NCI-H446 treated with DMSO at 0.1 percent for 48 hours (cell line): ENCODE measurements around the gene ZMIZ1.

Source experiments
- DNase-seq: peaks from one replicate; lab custom pipeline; 2025; lab: John Stamatoyannopoulos, UW

The ZMIZ1 gene

DNA sequence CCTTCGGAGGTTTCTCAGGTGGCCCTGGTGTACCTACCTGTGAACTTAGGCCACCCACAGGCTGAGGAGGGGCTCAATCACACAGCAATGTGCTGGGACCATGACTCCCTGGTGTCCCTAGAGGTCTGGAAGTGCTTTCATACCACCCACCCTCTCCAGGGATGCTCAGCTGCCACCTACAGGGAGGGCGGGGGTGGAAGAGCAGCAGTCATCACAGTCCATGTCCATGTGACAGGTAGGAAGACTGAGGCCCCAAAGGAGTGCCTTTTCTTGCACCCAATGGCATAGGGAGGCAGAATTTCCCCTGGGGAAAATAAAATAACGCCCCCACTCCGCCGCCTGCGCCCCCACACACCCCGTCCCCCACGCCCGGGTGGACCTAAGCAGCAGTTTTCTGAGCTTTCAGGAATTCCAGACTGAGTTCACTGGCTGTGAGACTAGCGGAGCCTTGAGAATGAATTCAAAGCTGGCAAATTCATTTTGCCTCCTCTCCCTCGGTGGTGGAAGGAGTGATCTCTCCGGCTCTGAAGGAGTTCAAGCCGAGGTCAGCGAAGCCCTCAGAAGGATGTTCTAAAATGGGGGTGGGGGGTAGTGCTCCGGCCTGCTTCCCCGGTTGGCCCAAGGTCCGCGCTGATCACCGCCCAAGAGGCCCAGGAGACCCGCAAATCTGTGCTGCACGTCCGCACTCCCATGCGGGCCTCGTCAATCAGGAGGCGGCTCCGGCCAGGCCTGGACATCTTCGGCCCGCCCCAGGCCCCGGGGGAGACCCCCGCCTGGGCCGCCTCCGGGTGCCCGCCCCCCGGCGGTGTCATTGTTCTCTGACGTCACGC, 2.1 kb upstream of the ZMIZ1 start:
- DNase-seq = no peak

DNA sequence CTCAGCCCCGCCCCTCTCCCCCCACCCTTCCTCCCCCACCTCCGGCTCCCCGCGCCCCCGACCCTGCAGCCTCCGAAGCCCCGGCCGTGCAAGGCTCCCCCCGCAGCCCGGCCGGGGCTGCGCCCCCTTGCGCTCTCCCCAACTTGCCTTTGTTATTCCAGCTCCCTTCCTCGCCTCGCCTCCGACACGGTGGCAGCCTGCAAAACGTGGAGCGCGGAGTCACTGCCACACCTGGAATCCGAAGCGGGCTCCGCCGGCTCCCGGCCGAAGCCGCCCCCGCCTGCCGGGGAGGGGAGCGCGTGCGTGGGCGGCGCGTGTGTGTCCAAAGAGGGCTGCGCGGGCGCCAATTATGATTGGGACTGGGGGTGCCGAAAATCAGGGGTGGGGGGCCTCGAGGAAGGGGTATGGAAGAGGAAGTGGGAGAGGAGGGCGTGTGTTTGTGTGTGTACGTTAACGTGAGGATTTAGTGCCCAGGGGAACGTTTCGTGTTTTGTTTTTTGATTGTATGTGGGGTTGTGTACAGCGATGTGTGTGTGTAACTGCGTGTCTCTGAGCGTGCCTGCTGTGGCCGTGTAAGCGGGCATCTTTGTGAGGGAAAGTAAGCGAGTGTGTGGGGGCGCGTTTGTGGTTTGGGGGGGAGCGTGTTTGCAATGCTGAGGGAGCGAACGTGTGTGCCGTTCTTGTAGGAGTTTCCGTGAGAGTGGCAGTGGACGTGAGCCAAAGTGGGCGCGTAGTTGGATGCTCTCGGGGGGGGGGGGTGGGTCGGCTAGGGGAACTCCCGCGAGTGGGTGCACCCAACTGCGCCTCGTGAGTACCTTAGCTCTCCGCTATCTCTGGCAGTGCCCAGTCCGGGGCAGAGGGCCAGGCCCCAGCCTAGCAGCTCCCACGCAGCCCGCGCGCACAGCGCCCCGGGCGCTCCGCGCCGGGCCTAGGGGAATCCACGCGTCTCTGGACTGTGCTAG, 1.2 kb upstream of the ZMIZ1 start:
- peak; percentile 46 for DNase-seq

DNA sequence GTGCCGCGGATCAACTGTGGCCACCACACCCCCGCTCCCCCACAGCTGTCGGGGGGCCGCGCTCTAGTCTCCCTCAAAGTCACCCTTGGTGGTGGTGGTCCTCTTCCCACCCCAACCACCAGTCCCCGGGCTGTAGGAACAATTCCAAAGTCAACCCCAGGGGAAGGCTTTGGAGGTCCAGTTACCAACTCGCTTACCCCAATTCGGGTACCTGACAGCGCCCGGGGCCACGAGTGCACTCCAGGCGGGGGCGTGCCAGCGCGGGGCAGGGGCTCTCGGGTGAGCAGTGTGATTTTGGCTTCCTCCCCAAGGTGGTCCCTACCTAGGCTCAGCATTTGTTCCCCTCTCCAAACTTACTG, 584 bp upstream of the ZMIZ1 start:
- DNase-seq = no peak

DNA sequence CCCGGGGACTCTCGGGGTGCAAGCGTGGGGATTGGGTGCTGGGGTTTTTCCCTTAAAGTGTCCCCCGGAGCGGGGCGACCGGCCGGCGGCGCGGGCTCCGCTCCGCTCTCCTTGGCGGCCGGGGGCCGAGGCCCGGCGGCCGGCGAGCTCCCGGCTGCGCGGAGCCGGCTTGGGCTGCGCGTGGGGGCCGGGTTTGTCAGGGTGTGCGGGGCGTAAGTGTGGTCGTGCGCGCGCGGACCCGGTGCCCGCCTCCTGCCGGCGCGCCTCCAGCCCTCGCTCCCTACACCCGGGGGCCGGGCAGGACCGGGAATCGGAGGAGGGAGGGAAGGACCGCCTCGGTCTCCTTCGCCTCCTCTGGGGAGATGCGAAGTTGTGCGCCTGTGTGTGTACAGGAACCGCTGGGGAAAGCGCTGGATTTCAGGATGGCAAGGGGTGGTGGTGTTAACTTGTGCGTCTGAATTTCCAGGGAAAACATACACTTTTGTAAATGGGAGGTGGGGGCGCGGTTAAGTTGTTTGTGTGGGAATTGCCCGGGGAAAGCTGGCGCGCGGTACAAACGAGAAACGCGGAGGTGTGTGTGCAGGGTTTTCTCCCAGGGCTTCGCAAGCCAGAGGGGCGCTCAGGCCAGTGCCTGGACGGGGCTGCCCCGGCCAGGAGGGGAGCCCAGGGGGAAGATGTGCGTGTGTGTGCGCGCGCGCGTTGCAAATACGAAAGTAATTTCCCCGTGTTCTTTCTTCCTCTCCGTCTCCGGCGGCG, 737 bp downstream of the ZMIZ1 start:
- no peak for DNase-seq

DNA sequence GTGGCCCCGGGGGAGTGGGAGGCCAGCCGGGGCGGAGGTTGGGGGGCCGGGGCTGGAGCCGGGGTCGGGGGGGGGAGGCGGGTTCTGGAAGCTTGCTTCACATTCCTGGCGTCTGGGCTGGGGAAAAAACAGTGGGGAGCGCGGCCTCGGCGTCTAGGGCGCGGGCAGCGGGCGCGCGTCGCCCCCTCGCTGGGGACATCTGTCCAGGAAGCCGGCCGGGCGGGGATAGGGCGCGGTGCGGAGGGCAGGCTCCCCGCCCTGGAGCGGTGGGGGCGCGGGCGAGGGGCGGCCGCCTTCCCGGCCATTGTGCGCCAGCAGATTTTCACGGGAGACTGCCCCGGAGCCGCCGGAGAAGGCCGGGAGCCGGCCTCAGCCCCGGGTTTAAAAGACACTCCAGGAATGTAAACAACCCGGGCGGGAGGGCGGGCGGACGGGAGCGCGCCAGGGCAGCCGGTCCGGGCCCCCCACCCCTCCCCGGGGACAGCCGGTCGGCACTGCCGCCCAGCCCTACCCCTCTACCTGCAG, 1.4 kb downstream of the ZMIZ1 start:
- DNase-seq = peak; percentile 15

DNA sequence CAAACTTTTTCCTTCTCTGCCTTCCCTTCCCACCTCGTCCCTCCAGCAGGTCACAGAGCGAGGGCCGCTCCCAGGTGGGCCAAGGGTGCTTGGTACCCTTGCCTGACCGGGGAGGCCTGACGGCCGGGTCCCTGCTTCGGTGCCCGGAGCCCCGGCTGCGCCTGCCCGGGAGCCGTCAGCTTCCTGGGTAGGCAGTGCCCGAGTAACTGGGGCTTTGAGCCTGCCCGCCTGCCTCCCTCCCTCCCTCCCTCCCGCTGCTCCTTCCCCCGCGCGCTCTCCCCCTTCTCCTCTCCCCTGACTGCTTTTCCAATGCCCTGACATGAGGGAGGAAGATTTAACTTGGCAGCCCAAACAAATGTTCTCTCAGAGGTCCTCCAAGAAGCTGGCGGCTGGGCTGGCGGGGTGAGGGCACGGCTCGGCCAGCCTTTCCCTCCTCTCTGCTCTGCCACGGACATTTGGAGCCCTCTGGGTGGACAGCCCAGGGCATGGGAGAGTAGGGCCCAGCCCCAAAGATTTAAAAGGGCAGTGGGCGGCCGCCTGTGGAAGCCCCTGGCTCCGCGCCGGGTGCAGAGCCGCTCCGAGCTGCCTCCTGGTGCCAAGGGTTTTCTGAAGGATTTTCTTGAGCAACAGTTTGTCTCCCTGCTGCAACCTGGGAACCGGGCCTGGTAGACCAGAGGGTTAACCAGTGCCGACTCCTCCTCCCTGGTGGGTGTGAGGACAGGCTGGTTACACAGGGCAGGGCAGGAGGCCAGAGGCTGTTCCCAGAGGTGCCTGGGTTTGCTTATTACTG, 2.0 kb downstream of the ZMIZ1 start:
- DNase-seq = peak; percentile 74

DNA sequence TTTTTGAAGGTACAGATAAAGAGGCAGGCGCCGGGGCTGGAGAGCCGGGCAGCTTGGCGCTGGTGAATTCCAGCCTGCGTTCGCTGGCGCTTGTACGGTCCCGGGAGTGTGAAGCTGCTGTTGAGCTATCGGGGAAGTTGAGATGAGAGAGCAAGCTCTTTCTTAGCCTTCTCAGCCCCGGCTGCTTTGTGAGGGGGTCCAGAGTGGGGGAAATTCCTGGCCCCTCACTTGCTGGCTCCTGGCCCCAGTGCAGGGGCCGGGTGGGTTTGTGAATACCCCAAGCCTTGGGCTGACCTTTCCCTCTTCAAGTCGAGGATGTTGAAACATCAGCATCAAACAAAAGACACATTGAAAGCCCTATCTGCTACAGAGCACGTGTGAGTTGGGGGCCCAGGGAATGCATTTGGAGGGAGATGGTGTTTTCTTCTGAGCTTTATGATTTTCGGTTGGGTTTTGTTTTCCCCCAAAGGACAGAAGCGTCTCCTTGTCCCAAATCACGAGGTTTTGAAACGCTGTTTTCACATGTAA, 2.7 kb downstream of the ZMIZ1 start:
- DNase-seq = no peak

DNA sequence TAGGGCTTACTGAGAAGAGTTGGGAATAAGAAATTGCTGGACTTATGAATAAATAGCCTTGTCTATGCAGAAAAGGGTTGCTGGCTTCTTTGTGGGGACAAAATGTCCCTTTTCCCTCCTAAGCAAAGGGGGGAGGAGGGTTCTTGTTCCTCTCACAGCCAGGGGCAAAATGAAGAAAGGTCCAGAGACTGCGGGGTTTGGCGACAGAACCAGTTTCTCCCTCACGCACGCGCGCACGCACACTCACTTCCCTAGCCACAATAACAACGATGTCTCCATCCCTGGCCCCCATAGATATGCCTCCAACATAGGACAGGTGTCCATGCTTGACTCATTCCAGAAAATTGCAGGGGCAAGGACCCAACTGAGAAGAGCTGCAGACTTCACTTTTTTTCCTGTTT, 3.3 kb downstream of the ZMIZ1 start:
- no peak for DNase-seq

DNA sequence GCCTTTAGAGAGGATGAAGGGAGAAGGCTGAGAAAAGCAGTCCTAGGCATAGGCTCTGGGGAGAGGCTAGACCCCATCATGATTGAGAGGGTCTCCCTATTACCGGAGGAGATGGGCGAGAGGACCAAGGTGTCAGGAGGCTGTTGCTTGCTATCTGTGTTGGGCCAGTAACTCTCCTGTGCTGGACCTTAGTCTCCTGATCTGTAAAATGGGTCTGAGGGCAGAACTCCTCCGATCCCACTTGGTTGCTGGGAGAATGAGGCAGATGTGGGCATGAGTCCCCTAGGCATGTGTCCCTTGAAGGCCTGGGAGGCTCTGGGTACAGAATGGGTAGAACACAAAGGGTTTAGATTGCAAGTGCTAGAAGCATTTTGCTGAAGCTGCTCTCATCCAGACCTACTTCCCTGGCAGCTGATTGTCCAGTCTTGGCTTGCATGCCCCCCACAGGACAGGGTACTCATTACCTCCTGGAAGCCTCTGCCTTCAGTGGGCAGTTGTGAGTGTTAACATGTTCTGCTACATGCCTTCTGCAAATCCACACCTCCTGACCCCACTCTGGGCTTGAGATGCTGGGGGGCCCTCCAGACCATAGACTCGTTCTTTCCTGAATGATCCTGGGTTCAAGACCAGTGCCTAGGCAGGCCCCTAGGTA, 4.4 kb downstream of the ZMIZ1 start:
- no peak for DNase-seq

DNA sequence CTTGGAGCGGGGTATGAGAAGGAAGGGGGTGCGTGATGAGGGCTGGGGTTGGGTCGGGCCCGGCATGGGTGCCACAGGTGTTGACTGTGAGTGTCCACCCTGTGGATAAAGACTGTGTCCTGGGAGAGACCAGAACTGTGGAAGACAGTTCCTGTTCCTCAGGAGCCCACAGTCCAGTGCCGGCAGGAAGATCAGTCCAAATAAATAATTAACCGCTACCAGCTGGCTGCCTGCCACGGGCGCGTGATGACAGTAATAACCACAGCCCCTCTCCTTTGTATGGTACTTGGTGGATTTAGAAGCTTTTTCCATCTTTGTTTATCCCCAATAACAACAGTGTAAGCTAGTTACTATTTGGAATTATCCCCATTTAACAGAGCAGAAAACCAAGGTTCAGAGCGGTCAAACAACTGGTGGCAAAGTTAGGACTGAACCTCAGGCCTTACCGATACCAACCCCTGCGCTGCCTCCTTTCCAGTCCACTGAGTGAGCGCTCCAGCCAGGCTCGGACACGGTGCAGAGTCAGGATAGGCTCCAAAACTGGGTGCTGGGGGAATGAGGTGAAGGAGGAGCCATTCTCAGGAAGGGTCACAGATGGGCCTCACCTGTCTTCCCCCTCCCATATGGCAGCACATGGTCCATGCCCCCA, 5.1 kb downstream of the ZMIZ1 start:
- DNase-seq = no peak

DNA sequence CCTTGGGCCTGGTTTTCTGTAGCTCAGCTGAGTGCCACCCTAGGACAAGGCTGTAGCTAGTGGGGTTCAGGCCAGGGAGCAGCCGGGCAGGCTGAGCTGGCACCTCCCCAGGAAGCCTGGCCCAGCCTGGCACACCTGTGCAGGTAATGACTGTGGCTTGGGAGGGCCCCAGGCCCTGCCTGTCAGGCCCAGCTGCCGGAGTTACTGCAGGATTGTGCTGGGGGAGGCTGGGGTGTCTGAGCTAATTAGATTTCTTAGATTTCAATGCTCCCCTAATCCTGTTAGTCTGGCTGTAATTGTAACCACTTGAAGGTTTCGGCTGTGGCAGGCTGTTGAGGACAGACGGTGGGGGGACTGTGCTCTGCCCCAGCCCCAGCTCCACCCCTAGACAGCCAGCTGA, 6.0 kb downstream of the ZMIZ1 start:
- no peak for DNase-seq

DNA sequence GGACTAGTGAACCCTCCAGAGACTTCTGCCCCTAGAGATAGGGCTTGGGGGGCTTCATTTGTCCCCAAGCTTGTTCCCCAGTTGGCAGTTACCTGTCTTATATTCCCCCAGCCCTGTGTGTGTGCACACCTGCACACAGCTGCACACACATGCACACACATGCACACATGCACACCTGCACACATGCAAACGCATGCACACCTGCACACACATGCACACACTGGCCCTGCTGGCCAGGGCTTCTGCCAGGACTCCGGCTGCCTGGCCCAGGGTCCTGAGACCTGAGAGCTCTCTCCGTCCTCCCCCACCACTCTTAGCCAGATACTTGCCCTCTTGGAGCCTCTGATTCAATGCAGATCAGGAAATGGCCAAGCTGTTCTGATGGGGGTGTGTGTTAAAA, 6.7 kb downstream of the ZMIZ1 start:
- no peak for DNase-seq

DNA sequence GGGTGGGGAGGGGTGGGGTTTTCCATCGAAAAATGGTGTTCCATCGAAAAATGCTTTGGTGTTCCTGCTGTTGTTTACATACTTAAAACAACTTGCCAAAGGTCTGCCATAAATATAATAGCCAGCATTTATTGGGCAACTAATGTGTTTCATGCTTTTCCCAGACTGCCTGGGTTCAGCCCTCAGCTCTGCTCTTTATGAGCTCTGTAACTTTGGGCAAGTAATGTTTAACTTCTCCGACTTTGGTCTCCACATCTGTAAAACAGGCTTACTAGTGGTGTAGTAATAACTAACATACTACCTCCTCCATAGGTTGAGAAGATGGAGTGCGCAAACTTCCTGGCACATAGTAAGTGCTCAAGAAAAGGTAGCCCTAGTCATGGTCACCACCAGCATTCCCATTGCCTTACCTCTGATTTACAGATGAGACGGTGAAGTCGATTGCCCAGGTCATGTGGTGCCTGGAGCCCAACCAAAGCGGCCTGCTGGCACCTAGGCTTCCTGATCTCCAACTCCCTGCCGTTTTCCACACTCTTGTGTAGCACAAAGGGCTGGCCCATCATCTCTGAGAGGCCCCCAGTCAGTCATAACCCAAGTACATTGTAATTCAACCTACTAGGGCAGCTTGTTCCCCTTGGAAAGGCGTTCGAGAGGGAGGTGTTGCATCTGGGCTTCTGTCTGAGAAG, 8.9 kb downstream of the ZMIZ1 start:
- no peak for DNase-seq

DNA sequence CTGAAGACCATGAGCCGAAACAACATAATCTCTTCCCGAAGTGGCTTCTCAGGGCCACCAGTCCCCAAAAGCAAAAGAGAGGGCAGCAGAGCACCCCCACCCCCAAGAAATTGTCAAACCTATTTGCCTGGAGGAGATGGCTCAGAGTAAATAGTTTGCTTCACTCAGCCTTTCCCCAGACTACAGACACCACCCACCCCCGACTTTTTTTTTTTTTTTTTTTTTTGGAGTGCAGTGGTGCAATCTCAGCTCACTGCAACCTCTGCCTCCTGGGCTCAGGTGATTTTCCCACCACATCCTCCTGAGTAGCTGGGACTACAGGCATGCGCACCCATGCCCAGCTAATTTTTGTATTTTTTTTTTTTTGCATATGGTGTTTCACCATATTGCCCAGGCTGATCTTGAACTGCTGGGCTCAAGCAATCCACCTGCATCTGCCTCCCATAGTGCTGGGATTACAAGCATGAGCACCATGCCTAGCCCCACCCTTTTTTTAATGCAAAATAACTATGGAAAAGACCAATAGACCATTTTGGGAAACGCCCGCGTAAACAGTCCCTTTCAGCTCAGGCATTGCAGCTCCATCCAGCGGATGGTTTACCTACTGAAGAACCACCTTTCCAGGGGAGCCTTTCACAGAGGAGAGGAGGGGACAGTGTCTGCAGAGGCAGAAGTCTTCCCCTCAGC, 9.7 kb downstream of the ZMIZ1 start:
- DNase-seq = no peak

DNA sequence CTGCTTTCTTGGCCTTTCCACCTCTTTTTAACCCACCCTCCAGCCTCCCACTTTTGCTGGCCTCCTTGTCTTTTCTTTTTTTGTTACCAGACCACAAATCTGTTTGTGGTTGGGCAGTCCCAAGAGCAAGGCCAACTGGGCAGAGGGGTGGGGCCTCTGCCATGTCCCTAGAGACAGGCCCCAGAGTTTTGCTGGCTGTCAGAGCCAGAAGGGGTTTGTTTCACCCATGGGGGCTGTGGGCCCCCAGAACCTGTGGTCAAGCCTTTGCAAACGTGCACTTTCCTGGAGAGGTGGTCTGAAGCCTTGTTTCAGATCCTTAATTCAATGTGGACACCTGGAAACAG, 10.3 kb downstream of the ZMIZ1 start:
- no peak for DNase-seq

DNA sequence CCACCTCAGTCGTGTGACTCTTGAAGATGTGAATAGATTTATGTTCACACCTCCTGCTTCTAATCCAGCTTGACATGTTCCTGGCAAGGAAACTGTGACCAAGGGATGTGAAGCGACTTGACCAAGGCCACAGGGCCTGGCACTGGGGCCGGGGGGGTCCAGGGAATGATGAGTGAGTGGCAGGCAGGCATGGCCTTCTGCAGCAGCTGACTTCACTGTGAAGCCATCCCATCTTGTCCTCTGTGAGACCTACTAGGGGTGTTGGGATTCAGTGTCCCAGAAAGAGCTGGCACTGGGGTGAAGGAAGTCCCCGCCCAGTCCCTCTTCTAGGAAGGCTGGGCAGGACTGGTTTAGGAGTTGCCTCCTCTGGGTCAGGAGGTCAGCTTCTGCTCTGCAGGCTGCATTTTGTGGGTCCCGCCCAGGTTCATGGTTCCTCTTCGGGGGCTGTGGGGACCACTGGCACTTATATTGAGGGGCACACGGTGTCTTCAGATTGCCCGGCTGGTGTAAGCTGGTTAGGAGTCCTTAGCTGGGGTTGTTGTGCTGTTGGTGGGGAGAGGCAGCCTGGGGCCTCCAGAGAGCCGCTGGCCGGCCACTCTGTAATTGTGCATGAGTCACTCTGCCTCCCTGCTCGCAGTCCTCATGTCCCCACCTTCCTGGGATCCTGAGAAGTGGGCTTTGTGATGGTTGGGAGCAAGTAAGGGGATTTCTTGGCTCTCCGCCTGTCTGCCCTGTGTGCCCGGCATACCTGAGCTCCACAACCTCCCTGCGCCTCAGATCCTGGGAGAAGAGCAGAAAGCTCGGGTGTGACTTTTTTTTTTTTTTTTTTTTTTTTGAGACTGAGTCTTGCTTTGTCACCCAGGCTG, 11.0 kb downstream of the ZMIZ1 start:
- no peak for DNase-seq

DNA sequence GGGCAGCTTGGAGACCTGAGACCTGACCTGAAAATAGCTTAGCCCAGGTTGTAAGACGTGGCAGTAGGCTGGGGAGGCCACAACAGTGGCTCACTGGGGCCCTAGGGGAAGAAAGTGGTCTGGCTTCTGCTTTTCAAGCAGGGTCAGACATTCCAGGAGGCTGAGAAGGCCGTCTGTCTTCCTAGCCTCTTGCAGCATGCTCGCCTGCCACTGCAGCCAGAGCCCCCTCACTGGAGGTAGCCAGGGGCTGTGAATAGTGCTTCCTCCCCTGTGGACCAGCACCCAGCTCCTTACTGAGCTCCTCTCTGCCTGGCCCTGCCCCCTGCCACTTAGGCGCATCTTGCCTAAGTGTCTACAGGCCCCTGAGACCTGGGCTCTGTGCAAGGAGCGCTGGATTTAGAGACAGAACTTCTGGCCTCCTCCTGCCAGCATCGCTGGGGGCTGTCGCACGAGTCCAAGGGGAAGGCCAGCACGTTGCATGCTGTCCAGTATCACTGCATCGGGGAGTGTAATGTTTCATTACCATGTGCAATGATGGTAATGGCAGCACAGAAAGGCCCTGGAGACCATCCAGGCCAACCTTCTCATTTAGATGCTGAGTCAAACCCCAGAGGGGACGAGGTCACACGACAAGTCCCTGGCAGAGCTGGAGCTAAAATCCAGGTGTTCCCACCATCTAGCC, 12.7 kb downstream of the ZMIZ1 start:
- no peak for DNase-seq

DNA sequence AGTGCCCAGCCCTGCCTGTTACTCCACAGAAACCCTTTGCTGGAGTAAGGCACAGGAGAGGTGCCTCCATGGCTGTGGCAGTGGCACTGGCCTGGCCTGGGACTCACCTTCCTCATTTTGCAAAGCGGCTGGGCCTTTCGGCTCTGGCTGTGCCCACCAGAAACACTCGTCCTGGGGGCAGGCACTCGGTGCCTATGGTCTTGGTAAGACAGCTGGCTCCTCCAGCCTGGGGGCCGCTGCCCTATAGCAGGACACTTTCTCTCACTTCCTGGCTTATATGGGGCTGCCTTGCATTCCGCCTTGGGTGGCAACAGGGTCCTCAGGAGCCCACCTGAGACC, 13.2 kb downstream of the ZMIZ1 start:
- DNase-seq = no peak
